HepG2 (cell line): Measurements from ENCODE around the gene ARHGAP31. TPM values are rescaled to one million over a fixed set of nuclear protein-coding genes. Genes with fewer than 3 reads are reported as not detected.

Experiments
- ATAC-seq: fragments of 200-7000 bp; cut with Tn5 transposase; 3 replicates; pipeline ENCODE4 v1.9.1; 2020; ENCODE audit warnings: mild to moderate bottlenecking, moderate library complexity
- BruUV-seq: library from RNA; stranded (reverse); fragments of 400-500 nt; replicated peaks from 2 replicates; lab custom pipeline; 2021; lab: Mats Ljungman, UMichigan
- CTCF ChIA-PET: fragments of 300-600 bp; formaldehyde crosslinking; extraction: SDS; loops from one replicate; lab custom pipeline; 2021; ENCODE audit warnings: low total read pairs, inconsistent platforms, low intra/inter-chr PET ratio; lab: Yijun Ruan, JAX
- POLR2A ChIA-PET: fragments of 350-600 bp; sonication (Branson Sonifier 250); formaldehyde crosslinking; loops from one replicate; lab custom pipeline; 2020; ENCODE audit warnings: antibody characterized with exemption, inconsistent platforms; lab: Yijun Ruan, JAX
- DNase-seq: peaks from one replicate; pipeline ENCODE4 v3.0.0-alpha.2; 2015; ENCODE audit warnings: low spot score
- FAIRE-seq: peaks from 3 replicates; lab custom pipeline; 2011; peaks lifted over from hg19 to GRCh38; lab: Jason Lieb, UNC
- H2AFZ ChIP-seq: one replicate; pipeline ENCODE4 v1.6.1; 2011; ENCODE audit warnings: low read length, inconsistent platforms
- H3K27ac ChIP-seq: fragments of 300-600 bp; 3 replicates; pipeline ENCODE4 v1.8.0; 2011; ENCODE audit warnings: mixed run types, mild to moderate bottlenecking, mixed read lengths, low read length, inconsistent platforms; ENCODE audit not compliant: insufficient read depth; ENCODE audit errors: extremely low read length
- H3K27me3 ChIP-seq, 2 experiments: fragments of 200-600 bp in 1 of 2; 2 replicates in 1 of 2; 3 replicates in 1 of 2; pipeline versions ENCODE4 v1.6.0 to v1.8.0; 2011; ENCODE audit warnings: low read length in 2 of 2, mild to moderate bottlenecking in 2 of 2, moderate library complexity in 2 of 2, inconsistent platforms in 1 of 2; ENCODE audit not compliant: insufficient read depth in 2 of 2, control insufficient read depth in 1 of 2
- H3K36me3 ChIP-seq, 2 experiments: fragments of 200-600 bp in 1 of 2; replicated peaks in 1 of 2; 2 replicates in 1 of 2; 3 replicates in 1 of 2; pipeline versions ENCODE4 v1.5.1 to v1.8.0; 2011; ENCODE audit warnings: low read length in 2 of 2, inconsistent platforms in 1 of 2; ENCODE audit not compliant: insufficient read depth in 2 of 2, control insufficient read depth in 1 of 2
- H3K4me1 ChIP-seq: 2 replicates; pipeline ENCODE4 v1.5.1; 2012; ENCODE audit warnings: low read length, inconsistent platforms; ENCODE audit not compliant: insufficient read depth
- H3K4me2 ChIP-seq: 2 replicates; pipeline ENCODE4 v1.6.0; 2011; ENCODE audit warnings: low read depth, low read length, inconsistent platforms
- H3K4me3 ChIP-seq, 3 experiments: fragments of 200-600 bp in 1 of 3; sonication (generic), shearing (Covaris generic) in 1 of 3; replicated peaks in 1 of 3; 2 replicates each; pipeline ENCODE4 v1.5.1; 2011 to 2016; ENCODE audit warnings: low read length in 3 of 3, inconsistent platforms in 2 of 3, low read depth in 2 of 3, mild to moderate bottlenecking in 2 of 3, control low read depth in 1 of 3, mixed read lengths in 1 of 3; ENCODE audit not compliant: insufficient read depth in 1 of 3
- H3K79me2 ChIP-seq: one replicate; pipeline ENCODE4 v1.6.1; 2011; ENCODE audit warnings: low read length, inconsistent platforms; ENCODE audit not compliant: insufficient read depth
- H3K9ac ChIP-seq: 2 replicates; pipeline ENCODE4 v1.6.0; 2011; ENCODE audit warnings: mild to moderate bottlenecking, low read depth, low read length, inconsistent platforms; ENCODE audit not compliant: insufficient read depth
- H3K9me3 ChIP-seq: 2 replicates; pipeline ENCODE4 v1.5.1; 2012; ENCODE audit warnings: mild to moderate bottlenecking, low read length
- H4K20me1 ChIP-seq: 2 replicates; pipeline ENCODE4 v1.6.0; 2011; ENCODE audit warnings: inconsistent platforms, mild to moderate bottlenecking, low read length, moderate library complexity; ENCODE audit not compliant: insufficient read depth
- MXD1 ChIP-seq: sonication (generic); formaldehyde crosslinking; IDR thresholded peaks from 2 replicates; pipeline ENCODE4 v1.4.0; 2020; ENCODE audit warnings: mild to moderate bottlenecking, missing genetic modification reagents
- RERE ChIP-seq: IDR thresholded peaks from 2 replicates; pipeline ENCODE4 v1.6.1; 2016; ENCODE audit warnings: low read depth, missing genetic modification reagents, missing compliant biosample characterization
- ZNF232 ChIP-seq: sonication (generic); formaldehyde crosslinking; IDR thresholded peaks from 2 replicates; pipeline ENCODE4 v1.4.0; 2020; ENCODE audit warnings: missing genetic modification reagents, borderline replicate concordance
- ZNF552 ChIP-seq: sonication (generic); formaldehyde crosslinking; IDR thresholded peaks from 2 replicates; pipeline ENCODE4 v1.9.0; 2022; ENCODE audit warnings: missing genetic modification reagents, mild to moderate bottlenecking, borderline replicate concordance
- WGBS: methylation state at CpG from one replicate; pipeline ENCODE4 v1.1.6; 2017; ENCODE audit warnings: low lambda C conversion rate; 5-methylcytosine and 5-hydroxymethylcytosine counted together
- in situ Hi-C: cut with HindIII; loops from 2 replicates; pipeline ENCODE4 v1.10.0; 2017; ENCODE audit warnings: low pct_unique_long_range_greater_than_20kb; ENCODE audit not compliant: extremely low pct_ligation_motif_present
- intact Hi-C: fragments of 100-400 bp; cut with micrococcal nuclease; formaldehyde crosslinking; loops from one replicate; pipeline ENCODE4 v1.10.0; 2022; ENCODE audit not compliant: unreplicated experiment
- polyA plus RNA-seq, 8 experiments: library from polyadenylated mRNA; depleted of rRNA in 3 of 8; stranded (reverse) in 7 of 8; unstranded in 1 of 8; fragments of >200 nt; fragmentation: Illumina TruSeq in 4 of 8; extraction: Trizol in 4 of 8; gene quantifications; 2 replicates each; pipeline versions ENCODE4 v1.2.1 to v1.2.3, GENCODE V29; 2011 to 2016; ENCODE audit warnings: low read depth in 4 of 8, missing spikeins in 1 of 8, mixed read lengths in 1 of 8; ENCODE audit not compliant: insufficient read depth in 1 of 8
- total RNA-seq, 5 experiments: library from RNA; depleted of rRNA; stranded (reverse); fragments of >200 nt; fragmentation: Illumina TruSeq; extraction: Trizol; gene quantifications; 2 replicates each; pipeline ENCODE4 v1.2.3, GENCODE V29; 2016; ENCODE audit warnings: low read depth in 1 of 5
- TF ChIP-seq, protein P1 (sequence below): fragments of 450-650 bp; IDR thresholded peaks from 2 replicates; pipeline ENCODE4 v1.6.1; 2017; ENCODE audit warnings: mild to moderate bottlenecking

Gene ARHGAP31
- total and polyA plus RNA-seq, 2 of the 13 experiments (the other 11 are each of a cell fraction or from before 2014, with no cell fraction given) = not detected

DNA sequence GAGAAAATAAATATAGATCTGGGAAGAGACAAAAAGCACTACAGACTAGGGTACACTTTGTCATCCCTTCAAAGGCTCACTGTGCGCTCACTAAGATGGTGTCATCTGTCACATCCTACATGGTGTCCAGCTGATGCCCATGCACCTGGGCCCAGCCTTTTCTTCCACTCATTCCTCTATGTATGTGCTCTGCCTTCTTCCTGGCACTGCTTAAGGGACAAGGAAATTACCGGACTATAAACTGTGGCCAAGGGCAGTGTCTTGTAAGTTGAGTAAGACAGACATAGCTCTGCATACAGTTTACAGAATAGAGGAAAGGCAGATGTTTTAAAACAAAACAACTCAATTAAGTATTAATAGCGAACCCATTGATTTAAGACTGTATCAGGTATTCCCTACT lies 52.9 kb downstream of the ARHGAP31 start:
- Histone ChIP-seq H3K9ac (no peak overlapping the region), H3K9me3 (no peaks in the 10 kb centered on the region), H4K20me1 (no peaks in the 10 kb centered on the region), H3K27ac (no peak overlapping the region), H3K4me1 (no peaks in the 10 kb centered on the region), H3K4me2 (no peak overlapping the region), H3K36me3 (no peaks in the 10 kb centered on the region), H3K79me2 (no peaks in the 10 kb centered on the region), H3K27me3 (no peaks in the 10 kb centered on the region), H3K4me3 (no peak overlapping the region), H2AFZ (no peak overlapping the region)
- intact Hi-C loops (no loop called here), in situ Hi-C loops (no loop called here)
- FAIRE-seq (no peak), DNase-seq (no peak), ATAC-seq (no peak)
- TF ChIP-seq, protein P1, sequence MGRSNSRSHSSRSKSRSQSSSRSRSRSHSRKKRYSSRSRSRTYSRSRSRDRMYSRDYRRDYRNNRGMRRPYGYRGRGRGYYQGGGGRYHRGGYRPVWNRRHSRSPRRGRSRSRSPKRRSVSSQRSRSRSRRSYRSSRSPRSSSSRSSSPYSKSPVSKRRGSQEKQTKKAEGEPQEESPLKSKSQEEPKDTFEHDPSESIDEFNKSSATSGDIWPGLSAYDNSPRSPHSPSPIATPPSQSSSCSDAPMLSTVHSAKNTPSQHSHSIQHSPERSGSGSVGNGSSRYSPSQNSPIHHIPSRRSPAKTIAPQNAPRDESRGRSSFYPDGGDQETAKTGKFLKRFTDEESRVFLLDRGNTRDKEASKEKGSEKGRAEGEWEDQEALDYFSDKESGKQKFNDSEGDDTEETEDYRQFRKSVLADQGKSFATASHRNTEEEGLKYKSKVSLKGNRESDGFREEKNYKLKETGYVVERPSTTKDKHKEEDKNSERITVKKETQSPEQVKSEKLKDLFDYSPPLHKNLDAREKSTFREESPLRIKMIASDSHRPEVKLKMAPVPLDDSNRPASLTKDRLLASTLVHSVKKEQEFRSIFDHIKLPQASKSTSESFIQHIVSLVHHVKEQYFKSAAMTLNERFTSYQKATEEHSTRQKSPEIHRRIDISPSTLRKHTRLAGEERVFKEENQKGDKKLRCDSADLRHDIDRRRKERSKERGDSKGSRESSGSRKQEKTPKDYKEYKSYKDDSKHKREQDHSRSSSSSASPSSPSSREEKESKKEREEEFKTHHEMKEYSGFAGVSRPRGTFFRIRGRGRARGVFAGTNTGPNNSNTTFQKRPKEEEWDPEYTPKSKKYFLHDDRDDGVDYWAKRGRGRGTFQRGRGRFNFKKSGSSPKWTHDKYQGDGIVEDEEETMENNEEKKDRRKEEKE = no peak
- TF ChIP-seq ZNF232 (CRISPR knock-in tag) (no peak), ZNF552 (CRISPR knock-in tag) (no peak), MXD1 (CRISPR knock-in tag) (no peak), RERE (CRISPR knock-in tag) (no peak)
- BruUV-seq = no TSS peak
- POLR2A ChIA-PET = no interaction called here
- 70% methylated on average over 3 of the region's 3 CpGs for WGBS
- CTCF ChIA-PET = no interaction called here
